Activated naive CD4-positive, alpha-beta T cell treated with Interleukin-2 at 50 U/mL for 16 hours (primary cell): ENCODE measurements around the gene SCFD1.
"Not testable (repeated sequence)": the region's sequence is repeated elsewhere in the genome, so short reads cannot be mapped to it uniquely, and the experiment has no call there.

Source experiments
- DNase-seq: peaks from one replicate; pipeline ENCODE4 v3.0.0-alpha.2; 2020

Gene SCFD1

GRCh38 chr14:30610787-30611343 lies 11.3 kb upstream of the SCFD1 start:
- DNase-seq: no peak

GRCh38 chr14:30614155-30614554 lies 8.0 kb upstream of the SCFD1 start:
- DNase-seq: no peak

- DNase-seq: no peak
Observed at GRCh38 chr14:30620178-30620577, 1.9 kb upstream of the SCFD1 start.

GRCh38 chr14:30621354-30621939 lies 672 bp upstream of the SCFD1 start:
- DNase-seq: no peak

- DNase-seq: no peak
Observed at GRCh38 chr14:30623412-30624131, 1.5 kb downstream of the SCFD1 start.

GRCh38 chr14:30624132-30624423 lies 2.0 kb downstream of the SCFD1 start:
- no peak for DNase-seq

GRCh38 chr14:30625533-30625932 lies 3.4 kb downstream of the SCFD1 start:
- DNase-seq: no peak

GRCh38 chr14:30629432-30629831 lies 7.3 kb downstream of the SCFD1 start:
- DNase-seq: not testable (repeated sequence)

- DNase-seq: no peak
Observed at GRCh38 chr14:30630248-30630647, 8.1 kb downstream of the SCFD1 start.

- DNase-seq: no peak
Observed at GRCh38 chr14:30632730-30633129, 10.6 kb downstream of the SCFD1 start.

- DNase-seq: no peak
Observed at GRCh38 chr14:30638926-30639325, 16.8 kb downstream of the SCFD1 start.

- no peak for DNase-seq
Observed at GRCh38 chr14:30641207-30641606, 19.1 kb downstream of the SCFD1 start.

GRCh38 chr14:30644462-30644861 lies 22.3 kb downstream of the SCFD1 start:
- DNase-seq: not testable (repeated sequence)

GRCh38 chr14:30645600-30645999 lies 23.5 kb downstream of the SCFD1 start:
- DNase-seq: no peak

- DNase-seq: no peak
Observed at GRCh38 chr14:30648471-30648870, 26.4 kb downstream of the SCFD1 start.

GRCh38 chr14:30651937-30652336 lies 29.8 kb downstream of the SCFD1 start:
- no peak for DNase-seq

GRCh38 chr14:30655124-30655523 lies 33.0 kb downstream of the SCFD1 start:
- DNase-seq: no peak

GRCh38 chr14:30655658-30656057 lies 33.5 kb downstream of the SCFD1 start:
- no peak for DNase-seq

GRCh38 chr14:30656190-30656632 lies 34.1 kb downstream of the SCFD1 start:
- peak; percentile 18 for DNase-seq

- no peak for DNase-seq
Observed at GRCh38 chr14:30657050-30657449, 34.9 kb downstream of the SCFD1 start.

- no peak for DNase-seq
Observed at GRCh38 chr14:30657606-30658163, 35.6 kb downstream of the SCFD1 start.

GRCh38 chr14:30658645-30659044 lies 36.5 kb downstream of the SCFD1 start:
- DNase-seq: no peak

- no peak for DNase-seq
Observed at GRCh38 chr14:30669594-30669993, 47.5 kb downstream of the SCFD1 start.

GRCh38 chr14:30673071-30673470 lies 51.0 kb downstream of the SCFD1 start:
- DNase-seq: no peak
